PFSK-1 (cell line): Measurements from ENCODE around the gene DDB1.

Experiments
- FOXP2 ChIP-seq: optimal IDR thresholded peaks from 2 replicates; pipeline ENCODE3; 2011; ENCODE audit warnings: borderline replicate concordance, control low read depth, inconsistent platforms; ENCODE audit not compliant: insufficient read depth; ENCODE audit errors: extremely low read length, extremely low read depth
- POLR2AphosphoS5 ChIP-seq: IDR thresholded peaks from 2 replicates; pipeline ENCODE4 v1.6.1; 2012; ENCODE audit warnings: low read depth, mild to moderate bottlenecking, control low read depth, low read length, moderate library complexity
- SIN3A ChIP-seq: IDR thresholded peaks from 2 replicates; pipeline ENCODE4 v1.6.1; 2012; ENCODE audit warnings: mild to moderate bottlenecking, low read length, moderate library complexity, borderline replicate concordance; ENCODE audit not compliant: insufficient read depth
- TAF1 ChIP-seq: IDR thresholded peaks from 2 replicates; pipeline ENCODE4 v1.6.1; 2012; ENCODE audit warnings: low read length, control low read depth, borderline replicate concordance; ENCODE audit not compliant: insufficient read depth
- TF ChIP-seq, protein P1 (sequence below), 2 experiments: IDR thresholded peaks; 2 replicates each; pipeline versions ENCODE4 v1.6.1 to v1.8.0; 2011 to 2012; ENCODE audit warnings: low read depth in 2 of 2, low read length in 2 of 2, control low read depth in 1 of 2, inconsistent platforms in 1 of 2, mild to moderate bottlenecking in 1 of 2, moderate library complexity in 1 of 2; ENCODE audit not compliant: insufficient read depth in 1 of 2

DDB1 gene

DNA sequence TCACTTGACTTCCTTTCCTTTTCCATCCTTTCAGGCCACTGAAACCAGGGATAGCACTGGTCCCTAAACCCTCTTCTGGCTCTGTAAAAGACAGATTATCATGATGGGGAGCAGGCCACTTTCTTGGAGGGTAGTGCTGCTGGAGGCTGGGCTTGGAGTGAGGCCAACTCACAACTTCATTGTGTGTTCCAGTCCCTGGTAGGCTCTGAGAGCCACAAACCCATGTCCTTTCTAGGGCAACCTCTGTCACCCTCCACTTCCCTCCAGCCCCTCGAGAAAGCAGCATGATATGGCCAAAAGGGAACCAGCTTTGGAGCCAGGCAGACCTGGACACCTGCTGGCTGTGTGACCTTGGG, 2.4 kb upstream of the DDB1 start:
- TF ChIP-seq TAF1, result no peak
- TF ChIP-seq, protein P1, sequence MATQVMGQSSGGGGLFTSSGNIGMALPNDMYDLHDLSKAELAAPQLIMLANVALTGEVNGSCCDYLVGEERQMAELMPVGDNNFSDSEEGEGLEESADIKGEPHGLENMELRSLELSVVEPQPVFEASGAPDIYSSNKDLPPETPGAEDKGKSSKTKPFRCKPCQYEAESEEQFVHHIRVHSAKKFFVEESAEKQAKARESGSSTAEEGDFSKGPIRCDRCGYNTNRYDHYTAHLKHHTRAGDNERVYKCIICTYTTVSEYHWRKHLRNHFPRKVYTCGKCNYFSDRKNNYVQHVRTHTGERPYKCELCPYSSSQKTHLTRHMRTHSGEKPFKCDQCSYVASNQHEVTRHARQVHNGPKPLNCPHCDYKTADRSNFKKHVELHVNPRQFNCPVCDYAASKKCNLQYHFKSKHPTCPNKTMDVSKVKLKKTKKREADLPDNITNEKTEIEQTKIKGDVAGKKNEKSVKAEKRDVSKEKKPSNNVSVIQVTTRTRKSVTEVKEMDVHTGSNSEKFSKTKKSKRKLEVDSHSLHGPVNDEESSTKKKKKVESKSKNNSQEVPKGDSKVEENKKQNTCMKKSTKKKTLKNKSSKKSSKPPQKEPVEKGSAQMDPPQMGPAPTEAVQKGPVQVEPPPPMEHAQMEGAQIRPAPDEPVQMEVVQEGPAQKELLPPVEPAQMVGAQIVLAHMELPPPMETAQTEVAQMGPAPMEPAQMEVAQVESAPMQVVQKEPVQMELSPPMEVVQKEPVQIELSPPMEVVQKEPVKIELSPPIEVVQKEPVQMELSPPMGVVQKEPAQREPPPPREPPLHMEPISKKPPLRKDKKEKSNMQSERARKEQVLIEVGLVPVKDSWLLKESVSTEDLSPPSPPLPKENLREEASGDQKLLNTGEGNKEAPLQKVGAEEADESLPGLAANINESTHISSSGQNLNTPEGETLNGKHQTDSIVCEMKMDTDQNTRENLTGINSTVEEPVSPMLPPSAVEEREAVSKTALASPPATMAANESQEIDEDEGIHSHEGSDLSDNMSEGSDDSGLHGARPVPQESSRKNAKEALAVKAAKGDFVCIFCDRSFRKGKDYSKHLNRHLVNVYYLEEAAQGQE (IDR thresholded peaks at IDR 0.05; ENCODE audit: insufficient read depth in 1 of 2, low read depth in 2 of 2, low read length in 2 of 2), result no peak
- no peak for TF ChIP-seq SIN3A
- TF ChIP-seq FOXP2, result no peak
- TF ChIP-seq POLR2AphosphoS5, result no peak

DNA sequence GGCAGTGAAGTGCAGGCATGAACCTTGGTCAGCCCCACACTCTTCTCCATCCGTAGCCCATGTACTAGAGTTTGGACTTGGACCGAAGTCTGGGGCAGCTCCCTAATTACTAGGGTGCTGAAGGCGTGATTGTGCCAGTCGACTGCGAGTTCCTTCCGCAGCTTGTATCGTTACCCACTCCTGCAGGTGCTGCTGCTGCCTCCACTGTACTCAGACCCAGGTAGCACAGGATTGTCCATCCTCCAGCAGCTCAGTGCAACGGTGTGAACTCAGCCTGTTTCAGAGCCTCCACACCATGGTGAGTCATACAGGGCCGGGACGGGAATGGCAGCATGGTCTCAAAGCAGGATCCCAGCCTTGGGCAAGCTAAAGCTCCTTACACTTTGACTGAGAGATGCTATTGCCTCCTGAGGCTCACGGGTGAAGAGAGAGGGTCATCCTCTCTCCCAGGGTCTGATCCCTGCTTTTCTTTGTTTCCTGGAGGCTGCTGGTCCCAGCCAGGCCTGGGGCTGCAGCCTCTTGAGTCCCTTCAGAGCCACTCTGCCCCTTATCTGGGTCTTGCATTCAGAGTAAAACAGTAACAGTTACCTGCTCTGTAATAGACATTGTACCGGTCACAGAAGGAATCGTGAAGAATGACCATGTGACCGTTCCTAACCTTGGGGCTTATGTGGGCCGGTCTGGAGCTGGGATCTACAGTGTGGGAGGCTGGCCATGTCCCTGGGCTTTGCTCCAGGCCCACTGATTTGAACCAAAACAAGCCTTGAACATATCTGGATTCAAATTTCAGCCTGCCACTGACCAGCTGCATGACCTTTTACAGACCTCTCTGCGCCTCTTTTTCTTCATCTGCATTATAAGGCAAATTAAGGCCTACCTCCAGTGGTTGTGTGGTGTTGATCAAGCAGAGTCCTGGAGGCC, 1.8 kb upstream of the DDB1 start:
- TF ChIP-seq POLR2AphosphoS5 (no peak), TAF1 (no peak), FOXP2 (no peak)
- TF ChIP-seq, protein P1 (IDR thresholded peaks at IDR 0.05; ENCODE audit: insufficient read depth in 1 of 2, low read depth in 2 of 2, low read length in 2 of 2), result no peak

DNA sequence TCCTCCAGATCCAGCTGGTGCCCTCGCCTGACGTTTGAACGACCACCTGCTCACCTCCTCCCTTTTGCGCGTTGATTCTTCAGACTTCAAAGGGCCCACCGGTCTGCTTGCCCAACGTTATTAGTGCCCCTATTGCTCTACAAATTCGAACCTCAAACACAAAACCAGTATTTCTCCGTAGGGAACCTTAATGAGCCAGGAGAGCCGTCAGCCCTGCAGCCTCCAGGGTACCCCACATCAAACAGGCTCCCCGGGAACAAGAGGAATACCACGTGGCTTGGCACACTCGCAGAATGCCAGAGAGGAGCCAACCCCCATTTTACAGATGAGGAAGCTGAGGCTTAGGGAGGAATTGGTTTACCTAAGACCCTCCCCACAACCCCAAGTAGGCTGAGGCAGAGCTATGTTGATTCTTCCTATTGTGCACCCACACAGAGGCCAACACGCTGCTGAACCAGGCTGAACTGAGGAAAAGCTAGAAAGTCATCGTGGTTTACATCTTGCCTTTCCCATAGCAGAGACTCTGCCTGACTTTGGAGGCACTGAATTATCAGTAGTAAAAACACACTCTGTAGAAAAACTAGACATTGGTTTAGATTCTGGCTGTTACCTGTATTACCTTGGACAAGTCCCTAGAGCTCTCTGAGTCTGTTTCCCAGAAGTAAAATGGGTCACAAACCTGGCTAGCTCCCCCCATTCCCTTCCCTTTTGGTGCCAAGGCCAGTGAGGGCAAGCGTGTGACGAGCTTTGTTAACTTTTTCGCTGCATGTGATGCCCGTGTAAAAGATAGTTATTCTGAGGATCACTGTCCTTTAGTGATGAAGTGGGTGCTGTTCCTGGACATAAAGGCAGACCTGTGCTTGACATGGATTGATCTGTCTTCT, 887 bp upstream of the DDB1 start:
- TF ChIP-seq POLR2AphosphoS5 (no peak), SIN3A (no peak), FOXP2 (no peak), TAF1 (no peak)
- TF ChIP-seq, protein P1 (IDR thresholded peaks at IDR 0.05; ENCODE audit: insufficient read depth in 1 of 2, low read depth in 2 of 2, low read length in 2 of 2), result no peak

DNA sequence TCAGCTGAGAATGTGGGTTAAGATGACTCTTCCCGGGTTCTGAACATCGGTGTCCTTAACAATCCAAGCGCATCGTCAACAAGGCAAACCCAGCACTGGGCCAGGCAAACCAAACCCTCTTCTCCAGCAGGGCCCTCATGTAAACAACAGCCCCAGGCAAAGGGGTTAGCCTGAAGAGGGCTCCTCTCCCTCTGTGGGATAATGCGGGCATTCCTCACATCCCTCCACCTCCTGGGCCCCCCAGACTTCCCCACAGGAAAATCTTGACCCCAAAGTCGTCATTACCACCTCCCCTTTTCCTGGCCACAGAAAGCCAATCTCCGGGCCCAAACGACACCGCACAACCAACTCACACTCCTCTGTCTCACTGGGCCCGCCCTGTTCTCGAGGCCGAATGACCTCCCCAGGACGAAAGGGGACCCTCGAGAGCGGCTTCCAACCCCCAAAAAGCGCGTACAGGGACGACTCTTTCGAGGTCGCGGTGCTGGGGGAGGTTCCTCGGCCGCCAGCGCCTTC, 566 bp downstream of the DDB1 start:
- TF ChIP-seq, protein P1 (IDR thresholded peaks at IDR 0.05; ENCODE audit: insufficient read depth in 1 of 2, low read depth in 2 of 2, low read length in 2 of 2), result no peak
- TF ChIP-seq TAF1 (no peak), FOXP2 (no peak), POLR2AphosphoS5 (no peak), SIN3A (no peak)
